Measurements from ENCODE around the gene LRRC58.
"Not testable (repeated sequence)": the region's sequence is repeated elsewhere in the genome, so short reads cannot be mapped to it uniquely, and the experiment has no call there.

Gene LRRC58

GRCh38 chr3:120338517-120338916 is 10.6 kb downstream of the LRRC58 start:
- no peak for DNase-seq

- no peak for DNase-seq
Measured at GRCh38 chr3:120332646-120333045, 16.5 kb downstream of the LRRC58 start.

GRCh38 chr3:120331076-120331475 is 18.1 kb downstream of the LRRC58 start:
- no peak for DNase-seq

- no peak for DNase-seq
Measured at GRCh38 chr3:120326784-120327183, 22.4 kb downstream of the LRRC58 start.

- no peak for DNase-seq
Measured at GRCh38 chr3:120324190-120324589, 25.0 kb downstream of the LRRC58 start.

- DNase-seq, result not testable (repeated sequence)
Measured at GRCh38 chr3:120323761-120324160, 25.4 kb downstream of the LRRC58 start.

- DNase-seq, result no peak
Measured at GRCh38 chr3:120311863-120312794, 37.0 kb downstream of the LRRC58 start.

- DNase-seq, result no peak
Measured at GRCh38 chr3:120306519-120307455, 42.4 kb downstream of the LRRC58 start.

GRCh38 chr3:120304616-120305015 is 44.5 kb downstream of the LRRC58 start:
- DNase-seq, result no peak

GRCh38 chr3:120302361-120302760 is 46.8 kb downstream of the LRRC58 start:
- no peak for DNase-seq

GRCh38 chr3:120300971-120301370 is 48.2 kb downstream of the LRRC58 start:
- no peak for DNase-seq

GRCh38 chr3:120299403-120299802 is 49.8 kb downstream of the LRRC58 start:
- no peak for DNase-seq

GRCh38 chr3:120298996-120299395 is 50.2 kb downstream of the LRRC58 start:
- no peak for DNase-seq

- not testable (repeated sequence) for DNase-seq
Measured at GRCh38 chr3:120291552-120291951, 57.6 kb downstream of the LRRC58 start.

GRCh38 chr3:120289636-120290035 is 59.5 kb downstream of the LRRC58 start:
- no peak for DNase-seq

GRCh38 chr3:120286465-120286864 is 62.7 kb downstream of the LRRC58 start:
- DNase-seq, result no peak

GRCh38 chr3:120285508-120285841 is 63.7 kb downstream of the LRRC58 start:
- DNase-seq, result no peak

- peak; percentile 61 for DNase-seq
Measured at GRCh38 chr3:120284747-120285507, 64.2 kb downstream of the LRRC58 start, which contains the start of gene GPR156. Gene GPR156 (minus strand): TSS chr3:120285222. CDS start chr3:120244098, 41,124 bp downstream.

GRCh38 chr3:120281261-120281660 is 67.9 kb downstream of the LRRC58 start:
- no peak for DNase-seq

- DNase-seq, result no peak
Measured at GRCh38 chr3:120280566-120280965, 68.6 kb downstream of the LRRC58 start.

GRCh38 chr3:120280026-120280425 is 69.1 kb downstream of the LRRC58 start:
- DNase-seq, result no peak

- DNase-seq, result no peak
Measured at GRCh38 chr3:120276767-120277166, 72.4 kb downstream of the LRRC58 start.

- no peak for DNase-seq
Measured at GRCh38 chr3:120275618-120276017, 73.5 kb downstream of the LRRC58 start.
